Measurements from ENCODE around the gene KAT7. TPM values are rescaled to one million over a fixed set of nuclear protein-coding genes. Genes with fewer than 3 reads are reported as not detected.
A peak's percentile ranks its signal among the peaks of the same experiment; 100 is the strongest.

The KAT7 gene
- total and polyA plus RNA-seq, 2 of the 8 experiments (the other 6 are each of a cell fraction or from before 2014, with no cell fraction given): 90.9 to 139 TPM

- Histone ChIP-seq H3K9ac (replicated peaks in 1 of 4; ENCODE audit: extremely low read depth in 1 of 4, low read depth in 3 of 4, low read length in 3 of 4) (peak overlapping the region in 2 of 4 experiments; percentile 4 to 15; a peak in 1 of 7 replicates), H3K23me2 (ENCODE audit: low read depth, low read length) (no peaks in the 10 kb centered on the region), H3K9me3 (ENCODE audit: insufficient read depth in 2 of 2, low read depth in 1 of 2, low read length in 1 of 2) (no peaks in the 10 kb centered on the region), H3K23ac (ENCODE audit: insufficient read length) (no peak overlapping the region), H2BK12ac (ENCODE audit: low read depth, low read length) (peak overlapping the region; percentile 33; the same call in 1 of the 2 replicates), H2AK5ac (ENCODE audit: low read depth, low read length) (no peak overlapping the region), H3K4me2 (ENCODE audit: insufficient read depth in 1 of 2, low read depth in 2 of 2, low read length in 2 of 2) (no peak overlapping the region), H4K91ac (replicated peaks; ENCODE audit: insufficient read length, low read length) (no peak overlapping the region), H2AFZ (ENCODE audit: low read length) (no peak overlapping the region), H2BK120ac (replicated peaks; ENCODE audit: low read depth, low read length) (no peak overlapping the region), H3K18ac (ENCODE audit: extremely low read depth, low read length) (no peak overlapping the region), H2BK5ac (ENCODE audit: low read depth, low read length) (0 out of 2 replicates have a peak overlapping the region, but pooled peaks have one; percentile 26), H2BK20ac (ENCODE audit: low read length) (0 out of 2 replicates have a peak overlapping the region, but pooled peaks have one; percentile 13), H3K79me1 (ENCODE audit: low read depth, low read length) (no peaks in the 10 kb centered on the region), H3K79me2 (ENCODE audit: control insufficient read depth in 1 of 2, insufficient read depth in 2 of 2, low read length in 2 of 2) (no peaks in the 10 kb centered on the region), H4K5ac (ENCODE audit: insufficient read length, low read depth, low read length) (no peak overlapping the region), H4K20me1 (replicated peaks in 1 of 2; ENCODE audit: control insufficient read depth in 1 of 2, insufficient read depth in 2 of 2, low read length in 2 of 2) (no peaks in the 10 kb centered on the region), H3K4ac (replicated peaks; ENCODE audit: insufficient read length, low read depth, low read length) (no peak overlapping the region), H3K36me3 (ENCODE audit: control insufficient read depth in 2 of 4, insufficient read depth in 4 of 4, low read length in 3 of 4) (no peaks in the 10 kb centered on the region), H3K27me3 (replicated peaks in 1 of 4; ENCODE audit: control insufficient read depth in 3 of 4, extremely low read depth in 1 of 4, insufficient read depth in 3 of 4, low read length in 3 of 4) (no peaks in the 10 kb centered on the region; a peak in 1 of 7 replicates), H3K4me3 (ENCODE audit: extremely low read depth in 1 of 4, insufficient read depth in 2 of 4, low read depth in 3 of 4, low read length in 4 of 4) (no peak overlapping the region), H3K14ac (ENCODE audit: insufficient read length) (no peak overlapping the region), H2BK15ac (ENCODE audit: low read length) (0 out of 2 replicates have a peak overlapping the region, but pooled peaks have one; percentile 53), H3K56ac (replicated peaks; ENCODE audit: insufficient read length, low read depth, low read length) (no peak overlapping the region), H4K8ac (ENCODE audit: extremely low read depth, insufficient read depth, low read length) (no peak overlapping the region), H3K4me1 (replicated peaks in 1 of 4; ENCODE audit: control insufficient read depth in 3 of 4, insufficient read depth in 4 of 4, low read length in 3 of 4) (peaks cover 0 to 16% (median 11%) of the 10 kb centered on the region in 4 experiments; a peak in 6 of 7 replicates), H3K27ac (ENCODE audit: low read depth, low read length) (no peak overlapping the region)
- CTCF ChIA-PET (ENCODE audit: partially characterized antibody): interaction anchor here (0.7 to 13.4 kb wide), 10 partner anchors 9 to 205 kb away, joined by 3 to 217 read pairs (median 3); partner anchors contain the start of gene DLX3
- POLR2A ChIA-PET (ENCODE audit: partially characterized antibody): interaction anchor here (1.1 to 1.2 kb wide), 2 partner anchors 8 to 14 kb away, joined by 4 to 6 read pairs; no protein-coding TSS in a partner anchor
- 89% methylated on average over 6 of the region's 6 CpGs; no CpG with 5 or more reads in 1 of the 2 experiments for WGBS, 2 experiments (ENCODE audit: extremely low coverage in 1 of 2, insufficient coverage in 1 of 2, insufficient read length in 1 of 2, insufficient replicate concordance in 2 of 2, low coverage in 1 of 2, low lambda C conversion rate in 2 of 2, missing lambda C conversion rate in 1 of 2)
- TF ChIP-seq GTF2F1 (IDR thresholded peaks at IDR 0.05; ENCODE audit: borderline replicate concordance, low read depth, low read length) (no peak), NANOG (IDR thresholded peaks at IDR 0.05; ENCODE audit: insufficient read depth, low read depth, low read length, poor library complexity, severe bottlenecking) (no peak)
- FAIRE-seq (no peak), DNase-seq (ENCODE audit: low read depth in 1 of 2, low spot score in 2 of 2) (no peak)
These were observed 85.0 kb downstream of the KAT7 start for GRCh38 chr17:49873466-49873865.

All from H1 (cell line).